ENCODE results near the gene CTTN. TPM values are rescaled to one million over a fixed set of nuclear protein-coding genes. Genes with fewer than 3 reads are reported as not detected.
"Not testable (repeated sequence)": the region's sequence is repeated elsewhere in the genome, so short reads cannot be mapped to it uniquely, and the experiment has no call there.

CTTN gene
- total RNA-seq, 1 donor from 2014 or later: 537 TPM

- DNase-seq (ENCODE audit: extremely low read depth, low read depth, low spot score): no peak
Observed at GRCh38 chr11:70378506-70379134, 19.7 kb upstream of the CTTN start.

- DNase-seq (ENCODE audit: extremely low read depth, low read depth, low spot score): no peak
Observed at GRCh38 chr11:70381350-70381749, 17.0 kb upstream of the CTTN start.

- DNase-seq (ENCODE audit: extremely low read depth, low read depth, low spot score): no peak
Observed at GRCh38 chr11:70381872-70382861, 16.2 kb upstream of the CTTN start.

GRCh38 chr11:70383664-70384565, 14.4 kb upstream of the CTTN start:
- DNase-seq (ENCODE audit: extremely low read depth, low read depth, low spot score): no peak

GRCh38 chr11:70384566-70385152, 13.7 kb upstream of the CTTN start:
- no peak for DNase-seq (ENCODE audit: extremely low read depth, low read depth, low spot score)

- DNase-seq (ENCODE audit: extremely low read depth, low read depth, low spot score): no peak
Observed at GRCh38 chr11:70387564-70387963, 10.8 kb upstream of the CTTN start.

GRCh38 chr11:70389201-70389600, 9.1 kb upstream of the CTTN start:
- DNase-seq (ENCODE audit: extremely low read depth, low read depth, low spot score): no peak

- DNase-seq (ENCODE audit: extremely low read depth, low read depth, low spot score): not testable (repeated sequence)
Observed at GRCh38 chr11:70390882-70391281, 7.4 kb upstream of the CTTN start.

- no peak for DNase-seq (ENCODE audit: extremely low read depth, low read depth, low spot score)
Observed at GRCh38 chr11:70394211-70394950, 3.9 kb upstream of the CTTN start.

- no peak for DNase-seq (ENCODE audit: extremely low read depth, low read depth, low spot score)
Observed at GRCh38 chr11:70397336-70397982, 870 bp upstream of the CTTN start.

GRCh38 chr11:70398834-70399680, 728 bp downstream of the CTTN start:
- no peak for DNase-seq (ENCODE audit: extremely low read depth, low read depth, low spot score)

GRCh38 chr11:70399681-70400112, 1.4 kb downstream of the CTTN start:
- peak; percentile 58 for DNase-seq (ENCODE audit: extremely low read depth, low read depth, low spot score)

- no peak for DNase-seq (ENCODE audit: extremely low read depth, low read depth, low spot score)
Observed at GRCh38 chr11:70400643-70401042, 2.3 kb downstream of the CTTN start.

GRCh38 chr11:70402016-70402415, 3.7 kb downstream of the CTTN start:
- no peak for DNase-seq (ENCODE audit: extremely low read depth, low read depth, low spot score)

GRCh38 chr11:70402685-70403084, 4.4 kb downstream of the CTTN start:
- DNase-seq (ENCODE audit: extremely low read depth, low read depth, low spot score): no peak

GRCh38 chr11:70404244-70404643, 5.9 kb downstream of the CTTN start:
- no peak for DNase-seq (ENCODE audit: extremely low read depth, low read depth, low spot score)

- DNase-seq (ENCODE audit: extremely low read depth, low read depth, low spot score): no peak
Observed at GRCh38 chr11:70405679-70406395, 7.5 kb downstream of the CTTN start.

GRCh38 chr11:70407121-70407520, 8.8 kb downstream of the CTTN start:
- DNase-seq (ENCODE audit: extremely low read depth, low read depth, low spot score): no peak

Measured in glomerular endothelial cell (primary cell).